Sigmoid colon (tissue), 7 donors: Measurements from ENCODE around the gene FAM50B. TPM values are rescaled to one million over a fixed set of nuclear protein-coding genes. Genes with fewer than 3 reads are reported as not detected.

Source experiments
- DNase-seq: peaks from one replicate; pipeline ENCODE4 v3.0.0-alpha.2; 2019
- H3K27ac ChIP-seq, 4 donors: fragments of 200-600 bp; sonication (generic); one replicate each; pipeline ENCODE4 v1.5.1; 2016 to 2019; ENCODE audit warnings: mild to moderate bottlenecking in 1 of 4
- H3K27me3 ChIP-seq, 3 donors: fragments of 200-600 bp; sonication (generic); one replicate each; pipeline ENCODE4 v1.5.1; 2019; ENCODE audit warnings: mild to moderate bottlenecking in 1 of 3
- H3K36me3 ChIP-seq, 4 donors: fragments of 200-600 bp; sonication (generic); one replicate each; pipeline ENCODE4 v1.5.1; 2016 to 2019
- H3K4me1 ChIP-seq, 4 donors: fragments of 200-600 bp; sonication (generic); one replicate each; pipeline ENCODE4 v1.5.1; 2017 to 2019
- H3K4me3 ChIP-seq, 4 donors: fragments of 200-600 bp; sonication (generic); one replicate each; pipeline ENCODE4 v1.5.1; 2017 to 2019; ENCODE audit warnings: mild to moderate bottlenecking in 2 of 4, moderate library complexity in 1 of 4
- H3K9me3 ChIP-seq, 4 donors: fragments of 200-600 bp in 3 of 4; sonication (generic) in 3 of 4; one replicate each; pipeline versions ENCODE4 v1.5.1 to v1.6.1; 2013 to 2019
- CTCF ChIP-seq, 4 experiments: fragments of 450-650 bp in 3 of 4; fragments of 200-600 bp in 1 of 4; IDR thresholded peaks; one replicate each; pipeline ENCODE4 v1.5.1; 2016 to 2019; ENCODE audit warnings: antibody characterized with exemption in 4 of 4, mild to moderate bottlenecking in 3 of 4, moderate library complexity in 2 of 4
- EP300 ChIP-seq, 4 donors: sonication (generic); formaldehyde crosslinking; IDR thresholded peaks; one replicate each; pipeline ENCODE4 v1.6.1; 2017; ENCODE audit warnings: antibody characterized with exemption in 4 of 4
- POLR2A ChIP-seq, 2 donors: fragments of 450-650 bp; IDR thresholded peaks; one replicate each; pipeline ENCODE4 v1.6.1; 2016; ENCODE audit warnings: antibody characterized with exemption in 2 of 2, mild to moderate bottlenecking in 2 of 2, moderate library complexity in 2 of 2
- POLR2AphosphoS5 ChIP-seq, 4 donors: sonication (generic); formaldehyde crosslinking; IDR thresholded peaks; one replicate each; pipeline ENCODE4 v1.6.1; 2017; ENCODE audit warnings: antibody characterized with exemption in 4 of 4
- WGBS, 2 donors: extraction: QIAGEN DNeasy Blood & Tissue Kit; methylation state at CpG; one replicate each; pipeline ENCODE4 v1.1.7; 2013; 5-methylcytosine and 5-hydroxymethylcytosine counted together
- intact Hi-C: fragments of 100-400 bp; cut with DNase I; formaldehyde crosslinking; loops from one replicate; pipeline ENCODE4 v1.15.1; 2023
- polyA plus RNA-seq, 3 donors: library from polyadenylated mRNA; stranded (reverse); fragments of 200-250 nt; gene quantifications; one replicate each; pipeline ENCODE4 v1.2.3, GENCODE V29; 2013
- total RNA-seq, 4 donors: library from RNA; depleted of rRNA; stranded (reverse); fragments of >200 nt; gene quantifications; one replicate each; pipeline ENCODE4 v1.1.0, GENCODE V29; 2016
- donor health status: healthy with polysubstance abuse.
- donor health status: Bipolar disorder and iron deficiency.
- donor health status: healthy.

FAM50B gene
- total and polyA plus RNA-seq, 7 donors: 2.5 to 16.1 (median 9.6) TPM

DNA sequence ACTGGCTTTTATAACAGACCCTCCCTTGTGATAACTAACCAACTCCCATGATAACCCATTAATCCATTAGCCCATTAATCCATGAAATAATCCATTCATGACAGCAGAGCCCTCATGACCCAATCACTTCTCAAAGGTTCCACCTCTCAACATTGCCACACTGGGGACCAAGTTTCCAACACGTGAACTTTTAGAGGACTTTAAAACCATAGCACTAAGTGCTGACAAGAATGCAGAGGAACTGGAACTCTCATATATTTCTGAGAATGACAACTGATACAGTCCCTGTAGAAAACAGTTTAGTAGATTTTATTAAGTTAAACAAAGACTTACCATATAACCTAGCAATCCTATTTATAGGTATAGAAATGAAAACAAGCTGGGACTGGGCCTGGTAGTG, 11.4 kb upstream of the FAM50B start:
- Histone ChIP-seq H3K9me3 (no peaks in the 10 kb centered on the region), H3K4me3 (no peak overlapping the region), H3K27ac (no peak overlapping the region), H3K4me1 (peaks cover 0 to 17% (median 12%) of the 10 kb centered on the region in 4 donors), H3K36me3 (no peaks in the 10 kb centered on the region), H3K27me3 (no peaks in the 10 kb centered on the region)
- no peak for DNase-seq
- intact Hi-C loops: no loop called here
- no peak for TF ChIP-seq EP300 (IDR thresholded peaks at IDR 0.05)
- no peak for TF ChIP-seq CTCF (IDR thresholded peaks at IDR 0.05)
- no peak for TF ChIP-seq POLR2AphosphoS5 (IDR thresholded peaks at IDR 0.05)
- no peak for TF ChIP-seq POLR2A (IDR thresholded peaks at IDR 0.05)
- 84 to 87% methylated on average over 1 of the region's 1 CpG for WGBS, 2 donors

DNA sequence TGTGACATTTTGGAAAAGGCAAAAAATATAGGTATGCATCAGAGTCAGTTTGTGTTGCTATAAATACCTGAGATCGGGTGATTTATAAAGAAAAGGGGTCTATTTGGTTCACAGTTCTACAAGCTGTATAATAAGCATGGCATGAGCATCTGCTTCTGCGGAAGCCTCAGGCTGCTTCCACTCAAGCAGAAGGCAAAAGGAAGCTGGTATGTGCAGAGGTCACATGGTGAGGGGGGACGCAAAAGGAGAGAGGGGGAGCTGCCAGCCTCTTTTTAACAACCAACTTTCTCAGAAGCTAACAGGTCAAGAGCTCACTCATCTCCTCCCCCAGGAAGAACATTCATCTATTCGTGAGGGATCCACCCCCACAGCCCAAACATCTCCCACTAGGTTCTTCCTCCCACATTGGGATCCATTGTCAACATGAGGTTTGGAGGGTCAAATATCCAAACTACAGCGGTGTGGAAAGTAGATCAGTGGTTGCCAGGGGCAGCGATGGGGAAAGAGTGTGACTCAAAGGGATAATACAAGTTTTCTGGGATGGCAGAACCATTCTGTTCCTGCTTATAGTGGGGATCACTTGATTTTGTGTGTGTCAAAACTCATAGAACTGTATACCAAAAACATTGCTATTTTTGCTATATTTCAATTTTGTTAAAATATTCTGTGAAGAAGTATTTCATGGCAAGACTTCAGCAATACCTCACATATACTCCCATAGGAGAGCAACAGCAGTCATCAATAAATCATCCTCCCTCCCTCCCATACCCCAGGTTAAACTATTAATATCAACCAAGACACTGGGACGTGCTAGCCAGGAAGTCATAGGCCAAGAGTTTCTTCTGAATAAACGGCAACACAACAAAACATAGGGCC, 9.9 kb upstream of the FAM50B start:
- DNase-seq: no peak
- intact Hi-C loops: no loop called here
- WGBS, 2 donors: 88 to 91% methylated on average over 8 of the region's 8 CpGs
- no peaks in the 10 kb centered on the region for H3K9me3 ChIP-seq
- no peaks in the 10 kb centered on the region for H3K36me3 ChIP-seq
- no peak overlapping the region for H3K27ac ChIP-seq
- H3K27me3 ChIP-seq: no peaks in the 10 kb centered on the region
- TF ChIP-seq CTCF (IDR thresholded peaks at IDR 0.05) (no peak), EP300 (IDR thresholded peaks at IDR 0.05) (no peak), POLR2A (IDR thresholded peaks at IDR 0.05) (no peak), POLR2AphosphoS5 (IDR thresholded peaks at IDR 0.05) (no peak)
- no peak overlapping the region for H3K4me3 ChIP-seq
- H3K4me1 ChIP-seq: peaks cover 0 to 32% (median 16%) of the 10 kb centered on the region in 4 donors

DNA sequence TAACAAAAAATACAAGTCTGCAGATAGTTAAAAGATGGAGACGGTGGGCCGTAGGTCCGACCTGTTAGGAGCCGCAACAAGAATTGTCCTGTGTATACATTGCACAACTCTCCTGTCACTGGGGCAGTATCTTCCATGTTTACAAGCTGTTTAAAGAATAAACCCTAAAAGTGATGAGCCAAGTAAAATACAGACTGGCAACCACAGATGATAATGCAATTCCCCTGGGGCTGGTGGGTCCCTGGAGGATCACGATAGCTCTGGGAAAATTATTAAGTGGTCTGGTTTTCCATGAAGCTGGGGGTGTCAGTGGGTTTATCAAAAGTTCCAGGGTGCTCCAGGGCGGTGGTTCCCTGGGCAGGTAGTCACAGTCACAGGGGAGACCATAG, 8.1 kb upstream of the FAM50B start:
- 85 to 88% methylated on average over 6 of the region's 6 CpGs for WGBS, 2 donors

DNA sequence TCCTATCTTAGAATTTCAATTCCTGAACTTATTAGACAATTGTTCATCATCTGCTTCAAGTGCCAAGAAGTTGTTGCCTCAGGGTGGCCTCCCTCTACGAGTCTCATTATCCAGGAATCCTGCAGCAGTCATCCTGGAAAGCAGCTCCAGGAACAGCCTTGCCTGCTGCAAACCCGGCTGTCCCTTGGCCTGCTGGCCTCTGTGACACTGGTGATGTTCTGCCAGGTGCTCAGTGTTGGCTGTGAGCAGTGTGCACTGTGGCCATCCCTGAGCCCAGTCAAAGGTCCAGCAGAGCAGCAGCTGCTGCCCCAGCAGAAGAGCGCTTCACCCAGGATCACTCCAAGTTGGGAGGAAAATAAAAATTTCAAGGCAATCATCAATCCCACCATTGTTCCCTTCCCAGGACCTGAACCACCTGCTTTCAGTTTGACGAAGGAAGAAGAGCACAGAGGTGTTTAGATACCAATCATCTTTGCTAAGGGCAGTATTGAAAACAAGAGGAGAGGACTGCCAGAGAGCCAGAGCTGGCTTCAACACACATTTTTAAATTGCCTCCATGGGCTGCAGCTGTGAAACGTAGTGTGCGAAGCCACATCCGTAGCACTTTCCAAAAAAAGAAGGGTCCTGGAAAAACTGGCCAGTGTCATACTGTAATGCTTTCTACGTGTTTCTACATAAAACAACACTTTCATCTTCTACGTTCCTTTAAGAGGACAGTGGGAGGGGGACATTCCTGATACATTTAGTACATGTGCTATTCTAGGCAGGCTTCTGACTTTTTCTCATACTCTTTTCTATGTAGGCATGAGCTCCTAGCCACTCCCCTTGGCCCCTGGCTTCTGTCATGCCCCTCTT, 7.2 kb upstream of the FAM50B start:
- WGBS, 2 donors: 74 to 77% methylated on average over 9 of the region's 9 CpGs
- Histone ChIP-seq H3K4me3 (no peak overlapping the region), H3K27ac (peak overlapping the region; percentile 13 to 70 (median 41)), H3K4me1 (peaks cover 0 to 36% (median 16%) of the 10 kb centered on the region in 4 donors), H3K9me3 (no peaks in the 10 kb centered on the region), H3K36me3 (no peaks in the 10 kb centered on the region), H3K27me3 (no peaks in the 10 kb centered on the region)
- DNase-seq: no peak
- TF ChIP-seq POLR2AphosphoS5 (IDR thresholded peaks at IDR 0.05) (peak in 1 of 4 donors; percentile 28), POLR2A (IDR thresholded peaks at IDR 0.05) (no peak)
- intact Hi-C loops: no loop called here

More for the DNA sequence above, 8.1 kb upstream of the FAM50B start:
- Histone ChIP-seq H3K36me3 (no peaks in the 10 kb centered on the region), H3K27me3 (no peaks in the 10 kb centered on the region), H3K27ac (peak overlapping the region in 2 of 4 donors; percentile 50 to 70), H3K4me3 (no peak overlapping the region), H3K9me3 (no peaks in the 10 kb centered on the region), H3K4me1 (peaks cover 0 to 36% (median 16%) of the 10 kb centered on the region in 4 donors)
- no peak for DNase-seq
- intact Hi-C loops: no loop called here
- TF ChIP-seq POLR2A (IDR thresholded peaks at IDR 0.05) (no peak), POLR2AphosphoS5 (IDR thresholded peaks at IDR 0.05) (no peak), EP300 (IDR thresholded peaks at IDR 0.05) (no peak), CTCF (IDR thresholded peaks at IDR 0.05) (no peak)
